ENCODE measurements around the gene ADCY9.

ADCY9 gene

DNA sequence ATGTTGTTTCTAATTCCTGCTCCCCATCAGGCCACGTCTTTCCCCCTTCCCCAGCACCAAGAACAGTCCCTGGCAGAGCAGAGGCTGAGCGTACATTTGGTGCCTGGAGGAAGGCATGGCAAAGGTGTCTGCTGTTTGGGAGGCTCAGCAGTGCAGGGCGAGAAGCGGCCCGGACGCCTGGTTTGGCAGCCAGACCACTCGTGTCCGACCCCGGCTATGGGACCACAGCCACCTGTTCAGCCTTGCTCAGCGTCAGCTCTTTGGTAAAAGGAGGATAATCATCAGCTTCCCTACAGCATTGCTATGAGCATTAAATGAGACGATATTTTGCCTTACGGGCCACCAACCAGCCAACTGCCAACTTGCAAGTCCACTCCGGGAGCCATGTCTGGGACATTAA, 129.0 kb downstream of the ADCY9 start:
- H3K4me1 Mint-ChIP-seq = peaks cover 8% of the 10 kb centered on the region
- no peaks in the 10 kb centered on the region for H3K9me3 Mint-ChIP-seq
- TF ChIP-seq, protein P1, sequence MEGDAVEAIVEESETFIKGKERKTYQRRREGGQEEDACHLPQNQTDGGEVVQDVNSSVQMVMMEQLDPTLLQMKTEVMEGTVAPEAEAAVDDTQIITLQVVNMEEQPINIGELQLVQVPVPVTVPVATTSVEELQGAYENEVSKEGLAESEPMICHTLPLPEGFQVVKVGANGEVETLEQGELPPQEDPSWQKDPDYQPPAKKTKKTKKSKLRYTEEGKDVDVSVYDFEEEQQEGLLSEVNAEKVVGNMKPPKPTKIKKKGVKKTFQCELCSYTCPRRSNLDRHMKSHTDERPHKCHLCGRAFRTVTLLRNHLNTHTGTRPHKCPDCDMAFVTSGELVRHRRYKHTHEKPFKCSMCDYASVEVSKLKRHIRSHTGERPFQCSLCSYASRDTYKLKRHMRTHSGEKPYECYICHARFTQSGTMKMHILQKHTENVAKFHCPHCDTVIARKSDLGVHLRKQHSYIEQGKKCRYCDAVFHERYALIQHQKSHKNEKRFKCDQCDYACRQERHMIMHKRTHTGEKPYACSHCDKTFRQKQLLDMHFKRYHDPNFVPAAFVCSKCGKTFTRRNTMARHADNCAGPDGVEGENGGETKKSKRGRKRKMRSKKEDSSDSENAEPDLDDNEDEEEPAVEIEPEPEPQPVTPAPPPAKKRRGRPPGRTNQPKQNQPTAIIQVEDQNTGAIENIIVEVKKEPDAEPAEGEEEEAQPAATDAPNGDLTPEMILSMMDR (IDR thresholded peaks at IDR 0.05) = no peak
- no peak for DNase-seq
- no peaks in the 10 kb centered on the region for H3K36me3 Mint-ChIP-seq (ENCODE audit: low read depth)
- H3K27me3 Mint-ChIP-seq (ENCODE audit: low read depth, poor library complexity) = peaks cover 17% of the 10 kb centered on the region
- H3K4me3 Mint-ChIP-seq = no peak overlapping the region
- H3K27ac Mint-ChIP-seq = no peak overlapping the region

DNA sequence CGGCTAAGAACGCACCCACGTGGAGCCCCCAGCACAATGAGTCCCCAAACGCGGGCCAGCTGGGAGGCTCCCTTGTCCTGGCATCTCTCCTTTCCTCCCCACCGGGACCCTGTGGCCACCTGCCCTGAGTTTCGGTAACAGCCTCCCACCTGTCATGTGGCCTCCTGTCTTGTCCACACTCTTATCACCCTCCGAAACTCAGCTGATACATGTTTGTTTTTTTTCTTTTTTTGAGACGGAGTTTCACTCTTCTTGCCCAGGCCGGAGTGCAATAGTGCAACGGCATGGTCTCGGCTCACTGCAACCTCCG, 130.1 kb downstream of the ADCY9 start:
- DNase-seq = no peak
- no peaks in the 10 kb centered on the region for H3K36me3 Mint-ChIP-seq (ENCODE audit: low read depth)
- H3K27ac Mint-ChIP-seq = no peak overlapping the region
- TF ChIP-seq, protein P1 (IDR thresholded peaks at IDR 0.05) = no peak
- peaks cover 15% of the 10 kb centered on the region for H3K27me3 Mint-ChIP-seq (ENCODE audit: low read depth, poor library complexity)
- peaks cover 8% of the 10 kb centered on the region for H3K4me1 Mint-ChIP-seq
- H3K9me3 Mint-ChIP-seq = no peaks in the 10 kb centered on the region
- no peak overlapping the region for H3K4me3 Mint-ChIP-seq

DNA sequence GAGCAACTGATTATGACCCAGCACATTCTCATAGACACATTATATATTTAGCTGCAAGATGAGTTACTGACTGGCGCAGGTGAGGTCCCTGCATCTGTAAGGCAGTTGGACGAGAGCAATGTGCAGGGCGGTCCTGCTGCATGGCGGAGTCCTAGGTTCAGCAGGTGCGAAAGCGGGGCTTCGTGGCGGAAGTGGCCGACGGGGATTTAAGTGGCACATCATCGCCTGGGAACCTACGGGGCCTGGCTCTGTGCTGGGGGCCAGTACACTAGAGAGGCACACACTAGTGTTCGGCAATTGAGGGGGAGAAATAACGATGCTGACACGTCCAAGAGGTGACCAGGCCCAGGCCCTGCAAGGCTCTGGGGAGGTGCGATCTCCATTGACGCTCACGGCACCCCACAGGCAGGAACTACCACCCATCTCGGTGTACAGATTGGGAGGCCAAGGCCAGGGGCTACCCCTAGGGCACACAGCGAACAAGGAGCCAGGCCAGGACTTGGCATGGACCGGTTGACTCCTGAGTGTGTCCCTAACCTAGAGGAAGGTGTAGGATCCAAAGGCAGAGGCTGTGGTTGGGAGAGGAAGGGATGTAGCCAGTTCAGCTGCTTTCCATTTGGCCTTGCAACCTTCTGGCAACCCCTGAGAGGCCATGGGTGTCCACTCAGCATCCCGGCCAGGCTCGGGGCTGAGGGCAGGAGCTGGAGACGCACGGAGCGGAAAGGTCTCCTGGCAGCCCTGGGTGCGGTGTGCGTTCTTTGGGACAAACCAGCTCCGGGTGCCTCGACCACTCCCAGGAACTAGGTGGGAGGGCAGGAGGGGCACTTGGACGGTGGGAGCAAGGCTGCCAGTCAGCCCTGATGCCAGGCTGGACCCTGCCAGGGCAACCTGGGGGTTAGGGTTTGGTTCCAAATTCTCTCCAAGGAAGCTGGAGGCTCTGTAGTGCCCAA, 131.9 kb downstream of the ADCY9 start:
- Mint-ChIP-seq H3K4me1 (peaks cover 8% of the 10 kb centered on the region), H3K27me3 (ENCODE audit: low read depth, poor library complexity) (peaks cover 26% of the 10 kb centered on the region), H3K4me3 (no peak overlapping the region), H3K9me3 (no peaks in the 10 kb centered on the region), H3K36me3 (ENCODE audit: low read depth) (no peaks in the 10 kb centered on the region), H3K27ac (no peak overlapping the region)
- DNase-seq = no peak
- TF ChIP-seq, protein P1 (IDR thresholded peaks at IDR 0.05) = no peak

DNA sequence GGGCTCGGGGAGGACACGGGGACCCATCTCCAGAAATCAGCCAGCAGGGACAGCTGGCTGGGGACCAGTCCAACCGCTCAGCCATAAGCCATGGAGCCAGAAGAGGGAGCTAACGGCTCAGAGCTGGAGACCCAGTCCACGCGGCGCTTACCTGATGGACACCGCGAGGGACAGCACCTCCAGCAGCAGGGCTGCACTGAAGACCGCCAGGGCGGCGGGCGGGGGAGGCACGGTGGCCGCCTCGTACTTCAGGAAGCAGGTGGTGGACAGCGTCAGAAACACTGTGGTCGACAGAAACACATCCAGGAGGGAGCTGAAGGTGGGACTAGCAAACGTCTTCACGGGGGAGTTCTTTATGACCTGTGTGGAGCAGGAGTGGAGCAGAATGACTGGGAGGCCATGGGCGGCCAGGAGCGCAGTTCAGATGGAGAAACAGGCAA, 133.1 kb downstream of the ADCY9 start:
- Mint-ChIP-seq H3K9me3 (no peaks in the 10 kb centered on the region), H3K4me3 (peak overlapping the region; percentile 21), H3K27ac (no peak overlapping the region), H3K36me3 (ENCODE audit: low read depth) (no peaks in the 10 kb centered on the region), H3K4me1 (peaks cover 8% of the 10 kb centered on the region), H3K27me3 (ENCODE audit: low read depth, poor library complexity) (peaks cover 26% of the 10 kb centered on the region)
- DNase-seq = peak; percentile 77
- TF ChIP-seq, protein P1 (IDR thresholded peaks at IDR 0.05) = peak; percentile 66

DNA sequence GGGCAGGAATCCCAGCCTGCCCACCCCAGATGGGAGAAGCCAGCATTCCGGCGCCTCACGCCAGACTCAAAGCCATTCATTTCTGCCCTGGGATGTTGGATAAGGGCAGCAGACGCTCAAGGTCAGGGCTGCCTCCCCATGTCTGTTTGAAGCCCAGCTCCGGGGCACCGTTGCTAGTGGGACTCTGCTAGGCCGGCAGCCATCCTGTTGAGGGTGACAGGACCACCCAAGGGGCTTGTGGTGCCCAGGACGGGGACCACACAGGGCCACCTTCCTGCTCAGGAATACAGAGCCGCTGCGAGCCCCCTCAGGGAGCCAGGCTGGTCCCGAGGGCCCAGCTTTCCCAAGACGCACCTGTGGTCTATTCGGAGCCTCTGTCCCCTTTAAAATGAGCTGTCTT, 134.0 kb downstream of the ADCY9 start:
- Mint-ChIP-seq H3K4me3 (no peak overlapping the region), H3K27me3 (ENCODE audit: low read depth, poor library complexity) (peaks cover 26% of the 10 kb centered on the region)

More for the DNA sequence above, 134.0 kb downstream of the ADCY9 start:
- TF ChIP-seq, protein P1 (IDR thresholded peaks at IDR 0.05) = no peak
- H3K36me3 Mint-ChIP-seq (ENCODE audit: low read depth) = peaks cover under 1% of the 10 kb centered on the region
- no peak for DNase-seq
- no peaks in the 10 kb centered on the region for H3K9me3 Mint-ChIP-seq
- peaks cover 10% of the 10 kb centered on the region for H3K4me1 Mint-ChIP-seq
- no peak overlapping the region for H3K27ac Mint-ChIP-seq
